ENCODE measurements around the gene EDDM3A. TPM values are rescaled to one million over a fixed set of nuclear protein-coding genes. Genes with fewer than 3 reads are reported as not detected.

The EDDM3A gene
- total RNA-seq, 1 donor, result not detected

- TF ChIP-seq CTCF (IDR thresholded peaks at IDR 0.05; ENCODE audit: insufficient read depth, low read length), result no peak
- no peak overlapping the region for H3K4me3 ChIP-seq (ENCODE audit: low read depth, low read length)
- no peak for DNase-seq (ENCODE audit: low read depth)
These were observed 38.9 kb upstream of the EDDM3A start for GRCh38 chr14:20706657-20707355.

- peak; percentile 45 for DNase-seq (ENCODE audit: low read depth)
- H3K4me3 ChIP-seq (ENCODE audit: low read depth, low read length), result no peak overlapping the region
These were observed 38.1 kb upstream of the EDDM3A start for GRCh38 chr14:20707622-20708021.

GRCh38 chr14:20711261-20711660, 34.4 kb upstream of the EDDM3A start:
- TF ChIP-seq CTCF (IDR thresholded peaks at IDR 0.05; ENCODE audit: insufficient read depth, low read length), result no peak
- no peak for DNase-seq (ENCODE audit: low read depth)
- no peak overlapping the region for H3K4me3 ChIP-seq (ENCODE audit: low read depth, low read length)

More at GRCh38 chr14:20707622-20708021, 38.1 kb upstream of the EDDM3A start:
- no peak for TF ChIP-seq CTCF (IDR thresholded peaks at IDR 0.05; ENCODE audit: insufficient read depth, low read length)

- TF ChIP-seq CTCF (IDR thresholded peaks at IDR 0.05; ENCODE audit: insufficient read depth, low read length), result no peak
- no peak overlapping the region for H3K4me3 ChIP-seq (ENCODE audit: low read depth, low read length)
- DNase-seq (ENCODE audit: low read depth), result no peak
These were observed 34.0 kb upstream of the EDDM3A start for GRCh38 chr14:20711685-20712084.

GRCh38 chr14:20712904-20713303, 32.8 kb upstream of the EDDM3A start:
- no peak for DNase-seq (ENCODE audit: low read depth)
- H3K4me3 ChIP-seq (ENCODE audit: low read depth, low read length), result no peak overlapping the region

GRCh38 chr14:20714593-20715250, 31.0 kb upstream of the EDDM3A start:
- DNase-seq (ENCODE audit: low read depth), result peak; percentile 75
- TF ChIP-seq CTCF (IDR thresholded peaks at IDR 0.05; ENCODE audit: insufficient read depth, low read length), result no peak

More at GRCh38 chr14:20712904-20713303, 32.8 kb upstream of the EDDM3A start:
- TF ChIP-seq CTCF (IDR thresholded peaks at IDR 0.05; ENCODE audit: insufficient read depth, low read length), result no peak

More at GRCh38 chr14:20714593-20715250, 31.0 kb upstream of the EDDM3A start:
- H3K4me3 ChIP-seq (ENCODE audit: low read depth, low read length), result no peak overlapping the region
